H9 (cell line): ENCODE data around the gene DISC1. TPM values are rescaled to one million over a fixed set of nuclear protein-coding genes. Genes with fewer than 3 reads are reported as not detected.

Experiments
- DNase-seq: peaks from one replicate; pipeline ENCODE4 v3.0.0-alpha.2; 2017
- H2AFZ ChIP-seq: one replicate; pipeline ENCODE4 v1.6.1; 2013; ENCODE audit warnings: mild to moderate bottlenecking, low read length, control low read depth, moderate library complexity
- H2AK5ac ChIP-seq: 2 replicates; pipeline ENCODE4 v1.6.1; 2013; ENCODE audit warnings: low read length, control low read depth, mixed read lengths; ENCODE audit not compliant: insufficient read length
- H2BK120ac ChIP-seq: one replicate; pipeline ENCODE4 v1.6.1; 2013; ENCODE audit warnings: low read depth, mild to moderate bottlenecking, low read length, control low read depth, inconsistent platforms; ENCODE audit not compliant: poor library complexity, severe bottlenecking
- H2BK12ac ChIP-seq: 2 replicates; pipeline ENCODE4 v1.6.1; 2013; ENCODE audit warnings: low read length, control low read depth, mixed read lengths, low read depth; ENCODE audit not compliant: insufficient read length
- H2BK15ac ChIP-seq: 2 replicates; pipeline ENCODE4 v1.6.1; 2013; ENCODE audit warnings: low read depth, low read length, control low read depth
- H2BK20ac ChIP-seq: one replicate; pipeline ENCODE4 v1.6.1; 2013; ENCODE audit warnings: low read depth, mild to moderate bottlenecking, low read length, control low read depth, inconsistent platforms; ENCODE audit not compliant: poor library complexity, severe bottlenecking
- H2BK5ac ChIP-seq: 2 replicates; pipeline ENCODE4 v1.6.1; 2013; ENCODE audit warnings: low read length, control low read depth, mixed read lengths; ENCODE audit not compliant: insufficient read length
- H3K14ac ChIP-seq: 2 replicates; pipeline ENCODE4 v1.6.1; 2013; ENCODE audit warnings: low read length, control low read depth; ENCODE audit not compliant: insufficient read depth
- H3K18ac ChIP-seq: 2 replicates; pipeline ENCODE4 v1.6.1; 2013; ENCODE audit warnings: low read depth, mild to moderate bottlenecking, mixed read lengths, low read length, control low read depth; ENCODE audit not compliant: insufficient read length
- H3K23ac ChIP-seq: 2 replicates; pipeline ENCODE4 v1.6.1; 2013; ENCODE audit warnings: low read length, control low read depth, mixed read lengths, low read depth; ENCODE audit not compliant: insufficient read length
- H3K23me2 ChIP-seq: 2 replicates; pipeline ENCODE4 v1.6.1; 2013; ENCODE audit warnings: low read depth, mild to moderate bottlenecking, mixed read lengths, low read length, control low read depth; ENCODE audit not compliant: insufficient read length, poor library complexity, severe bottlenecking
- H3K27ac ChIP-seq: 2 replicates; pipeline ENCODE4 v1.5.1; 2013; ENCODE audit warnings: low read length, control low read depth, mixed read lengths, low read depth; ENCODE audit not compliant: insufficient read length
- H3K27me3 ChIP-seq: 2 replicates; pipeline ENCODE4 v1.6.1; 2013; ENCODE audit warnings: low read length, control low read depth, inconsistent platforms; ENCODE audit not compliant: insufficient read depth
- H3K4ac ChIP-seq: 2 replicates; pipeline ENCODE4 v1.6.1; 2013; ENCODE audit warnings: low read depth, mild to moderate bottlenecking, control low read depth, inconsistent platforms, low read length, moderate library complexity
- H3K4me1 ChIP-seq: 2 replicates; pipeline ENCODE4 v1.6.1; 2013; ENCODE audit warnings: low read length, control low read depth, inconsistent platforms; ENCODE audit not compliant: insufficient read depth
- H3K4me2 ChIP-seq: 2 replicates; pipeline ENCODE4 v1.6.1; 2013; ENCODE audit warnings: low read length, control low read depth, mixed read lengths; ENCODE audit not compliant: insufficient read length, insufficient read depth
- H3K56ac ChIP-seq: 2 replicates; pipeline ENCODE4 v1.6.1; 2013; ENCODE audit warnings: low read depth, mild to moderate bottlenecking, mixed read lengths, low read length, control low read depth; ENCODE audit not compliant: insufficient read length
- H3K79me1 ChIP-seq: 2 replicates; pipeline ENCODE4 v1.6.1; 2013; ENCODE audit warnings: low read depth, mild to moderate bottlenecking, moderate library complexity, low read length, control low read depth, inconsistent platforms; ENCODE audit not compliant: insufficient read depth, poor library complexity, severe bottlenecking
- H3K79me2 ChIP-seq: 2 replicates; pipeline ENCODE4 v1.6.1; 2013; ENCODE audit warnings: low read length, control low read depth, inconsistent platforms; ENCODE audit not compliant: insufficient read depth
- H3K9ac ChIP-seq: 2 replicates; pipeline ENCODE4 v1.6.1; 2013; ENCODE audit warnings: low read length, control low read depth, mixed read lengths; ENCODE audit not compliant: insufficient read length; ENCODE audit errors: extremely low read depth
- H3K9me3 ChIP-seq: one replicate; pipeline ENCODE4 v1.6.1; 2013; ENCODE audit warnings: low read depth, low read length, inconsistent platforms; ENCODE audit not compliant: control insufficient read depth
- H3T11ph ChIP-seq: one replicate; pipeline ENCODE4 v1.6.1; 2013; ENCODE audit warnings: mild to moderate bottlenecking, low read length, control low read depth, inconsistent platforms
- H4K20me1 ChIP-seq: one replicate; pipeline ENCODE4 v1.6.1; 2013; ENCODE audit not compliant: control insufficient read depth, insufficient read length, insufficient read depth
- H4K5ac ChIP-seq: 2 replicates; pipeline ENCODE4 v1.6.1; 2013; ENCODE audit warnings: low read depth, mild to moderate bottlenecking, mixed read lengths, low read length, control low read depth; ENCODE audit not compliant: insufficient read length
- H4K8ac ChIP-seq: replicated peaks from 2 replicates; pipeline ENCODE4 v1.6.1; 2013; ENCODE audit warnings: low read length, control low read depth, mixed read lengths, low read depth; ENCODE audit not compliant: insufficient read length
- H4K91ac ChIP-seq: 2 replicates; pipeline ENCODE4 v1.6.1; 2013; ENCODE audit warnings: low read depth, mild to moderate bottlenecking, moderate library complexity, mixed read lengths, low read length, control low read depth; ENCODE audit not compliant: insufficient read length
- H3K27ac Mint-ChIP-seq, 3 experiments: 2 replicates in 2 of 3; 3 replicates in 1 of 3; pipeline ENCODE4 v1.8.0; 2020 to 2021; ENCODE audit warnings: mixed read lengths in 3 of 3, mild to moderate bottlenecking in 1 of 3, moderate library complexity in 1 of 3
- H3K27me3 Mint-ChIP-seq: 2 replicates; pipeline ENCODE4 v1.8.0; 2021; ENCODE audit warnings: low read depth, mild to moderate bottlenecking, moderate library complexity, mixed read lengths
- H3K36me3 Mint-ChIP-seq, 3 experiments: 2 replicates in 2 of 3; 3 replicates in 1 of 3; pipeline ENCODE4 v1.8.0; 2020 to 2021; ENCODE audit warnings: low read depth in 3 of 3, mixed read lengths in 3 of 3; ENCODE audit not compliant: insufficient read depth in 1 of 3
- H3K4me1 Mint-ChIP-seq, 2 experiments: 2 replicates each; pipeline ENCODE4 v1.8.0; 2020; ENCODE audit warnings: mixed read lengths in 2 of 2
- H3K4me3 Mint-ChIP-seq, 2 experiments: 2 replicates in 1 of 2; 3 replicates in 1 of 2; pipeline ENCODE4 v1.8.0; 2020 to 2021; ENCODE audit warnings: mild to moderate bottlenecking in 2 of 2, mixed read lengths in 2 of 2, moderate library complexity in 1 of 2
- H3K9me3 Mint-ChIP-seq, 2 experiments: 2 replicates in 1 of 2; 3 replicates in 1 of 2; pipeline ENCODE4 v1.8.0; 2020; ENCODE audit warnings: mild to moderate bottlenecking in 2 of 2, mixed read lengths in 2 of 2, moderate library complexity in 1 of 2
- CTCF ChIP-seq: fragments of 200-600 bp; sonication (generic); conservative IDR thresholded peaks from 3 replicates; pipeline ENCODE4 v1.8.0; 2021; ENCODE audit warnings: antibody characterized with exemption, mild to moderate bottlenecking
- WGBS: extraction: QIAGEN DNeasy Blood & Tissue Kit; methylation state at CpG from one replicate; pipeline ENCODE4 v1.1.7; 2013; ENCODE audit warnings: missing lambda C conversion rate, low lambda C conversion rate, mixed read lengths; ENCODE audit not compliant: insufficient read length; ENCODE audit errors: extremely low coverage; 5-methylcytosine and 5-hydroxymethylcytosine counted together
- total RNA-seq: library from RNA; stranded (reverse); gene quantifications from 2 replicates; pipeline ENCODE4 v1.2.1, GENCODE V29; 2021

The DISC1 gene
- total RNA-seq, 1 experiment from 2014 or later, result 2.5 TPM

GRCh38 chr1:231686384-231686783 is 59.8 kb downstream of the DISC1 start:
- H3K9me3 ChIP-seq, result no peaks in the 10 kb centered on the region
- H4K5ac ChIP-seq, result no peak overlapping the region
- H3K36me3 Mint-ChIP-seq, result peaks cover 9 to 16% (median 11%) of the 10 kb centered on the region in 3 experiments
- H3K18ac ChIP-seq, result no peak overlapping the region
- no peak overlapping the region for H3K4me3 Mint-ChIP-seq
- no peaks in the 10 kb centered on the region for H4K20me1 ChIP-seq
- no peak overlapping the region for H2BK120ac ChIP-seq
- no peak overlapping the region for H3K4me2 ChIP-seq
- H3K56ac ChIP-seq, result no peak overlapping the region
- H3K27ac Mint-ChIP-seq, result no peak overlapping the region
- no peak overlapping the region for H3K9ac ChIP-seq
- H3K23me2 ChIP-seq, result no peaks in the 10 kb centered on the region
- H3K79me2 ChIP-seq, result no peaks in the 10 kb centered on the region
- no peak overlapping the region for H2BK5ac ChIP-seq
- WGBS, result no CpG with 5 or more reads among the region's 4 CpGs
- no peak overlapping the region for H4K91ac ChIP-seq
- no peak overlapping the region for H2BK20ac ChIP-seq
- no peak overlapping the region for H2BK15ac ChIP-seq
- H3K4ac ChIP-seq, result no peak overlapping the region
- no peak overlapping the region for H4K8ac ChIP-seq
- no peaks in the 10 kb centered on the region for H3K4me1 ChIP-seq
- H3K4me1 Mint-ChIP-seq, result peaks cover 8 to 10% of the 10 kb centered on the region in 2 experiments
- no peak overlapping the region for H2AK5ac ChIP-seq
- peaks cover 24 to 31% of the 10 kb centered on the region in 2 experiments for H3K9me3 Mint-ChIP-seq
- no peak for DNase-seq
- no peak overlapping the region for H3K14ac ChIP-seq
- H3K27me3 Mint-ChIP-seq, result peaks cover 4% of the 10 kb centered on the region
- H2AFZ ChIP-seq, result no peak overlapping the region
- no peak overlapping the region for H3K23ac ChIP-seq
- H3K27me3 ChIP-seq, result no peaks in the 10 kb centered on the region
- H2BK12ac ChIP-seq, result no peak overlapping the region
- H3T11ph ChIP-seq, result no peak overlapping the region
- H3K27ac ChIP-seq, result no peak overlapping the region
- no peak for TF ChIP-seq CTCF
- H3K79me1 ChIP-seq, result no peaks in the 10 kb centered on the region
